ENCODE results near the gene DAZAP2. TPM values are rescaled to one million over a fixed set of nuclear protein-coding genes. Genes with fewer than 3 reads are reported as not detected.
"Not testable (repeated sequence)": the region's sequence is repeated elsewhere in the genome, so short reads cannot be mapped to it uniquely, and the experiment has no call there.

Gene DAZAP2
- total RNA-seq, 1 donor from 2014 or later = 77.9 TPM

GRCh38 chr12:51264297-51264696 is 25.7 kb downstream of the DAZAP2 start:
- DNase-seq (ENCODE audit: low spot score) = peak; percentile 11
- no peaks in the 10 kb centered on the region for H3K9me3 Mint-ChIP-seq (ENCODE audit: low read depth)
- TF ChIP-seq, protein P1, sequence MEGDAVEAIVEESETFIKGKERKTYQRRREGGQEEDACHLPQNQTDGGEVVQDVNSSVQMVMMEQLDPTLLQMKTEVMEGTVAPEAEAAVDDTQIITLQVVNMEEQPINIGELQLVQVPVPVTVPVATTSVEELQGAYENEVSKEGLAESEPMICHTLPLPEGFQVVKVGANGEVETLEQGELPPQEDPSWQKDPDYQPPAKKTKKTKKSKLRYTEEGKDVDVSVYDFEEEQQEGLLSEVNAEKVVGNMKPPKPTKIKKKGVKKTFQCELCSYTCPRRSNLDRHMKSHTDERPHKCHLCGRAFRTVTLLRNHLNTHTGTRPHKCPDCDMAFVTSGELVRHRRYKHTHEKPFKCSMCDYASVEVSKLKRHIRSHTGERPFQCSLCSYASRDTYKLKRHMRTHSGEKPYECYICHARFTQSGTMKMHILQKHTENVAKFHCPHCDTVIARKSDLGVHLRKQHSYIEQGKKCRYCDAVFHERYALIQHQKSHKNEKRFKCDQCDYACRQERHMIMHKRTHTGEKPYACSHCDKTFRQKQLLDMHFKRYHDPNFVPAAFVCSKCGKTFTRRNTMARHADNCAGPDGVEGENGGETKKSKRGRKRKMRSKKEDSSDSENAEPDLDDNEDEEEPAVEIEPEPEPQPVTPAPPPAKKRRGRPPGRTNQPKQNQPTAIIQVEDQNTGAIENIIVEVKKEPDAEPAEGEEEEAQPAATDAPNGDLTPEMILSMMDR (IDR thresholded peaks at IDR 0.05) = no peak
- H3K4me1 Mint-ChIP-seq (ENCODE audit: low read depth) = peaks cover 3% of the 10 kb centered on the region
- no peak overlapping the region for H3K4me3 Mint-ChIP-seq (ENCODE audit: unreplicated experiment)
- H3K27ac Mint-ChIP-seq (ENCODE audit: unreplicated experiment) = no peak overlapping the region
- H3K27me3 Mint-ChIP-seq (ENCODE audit: low read depth) = no peaks in the 10 kb centered on the region
- H3K36me3 Mint-ChIP-seq (ENCODE audit: low read depth) = no peaks in the 10 kb centered on the region

GRCh38 chr12:51265024-51265423 is 26.4 kb downstream of the DAZAP2 start:
- Mint-ChIP-seq H3K4me3 (ENCODE audit: unreplicated experiment) (no peak overlapping the region), H3K9me3 (ENCODE audit: low read depth) (no peaks in the 10 kb centered on the region), H3K27ac (ENCODE audit: unreplicated experiment) (no peak overlapping the region), H3K4me1 (ENCODE audit: low read depth) (peaks cover 6% of the 10 kb centered on the region), H3K27me3 (ENCODE audit: low read depth) (no peaks in the 10 kb centered on the region), H3K36me3 (ENCODE audit: low read depth) (no peaks in the 10 kb centered on the region)
- DNase-seq (ENCODE audit: low spot score) = no peak
- TF ChIP-seq, protein P1 (IDR thresholded peaks at IDR 0.05) = no peak

DNA sequence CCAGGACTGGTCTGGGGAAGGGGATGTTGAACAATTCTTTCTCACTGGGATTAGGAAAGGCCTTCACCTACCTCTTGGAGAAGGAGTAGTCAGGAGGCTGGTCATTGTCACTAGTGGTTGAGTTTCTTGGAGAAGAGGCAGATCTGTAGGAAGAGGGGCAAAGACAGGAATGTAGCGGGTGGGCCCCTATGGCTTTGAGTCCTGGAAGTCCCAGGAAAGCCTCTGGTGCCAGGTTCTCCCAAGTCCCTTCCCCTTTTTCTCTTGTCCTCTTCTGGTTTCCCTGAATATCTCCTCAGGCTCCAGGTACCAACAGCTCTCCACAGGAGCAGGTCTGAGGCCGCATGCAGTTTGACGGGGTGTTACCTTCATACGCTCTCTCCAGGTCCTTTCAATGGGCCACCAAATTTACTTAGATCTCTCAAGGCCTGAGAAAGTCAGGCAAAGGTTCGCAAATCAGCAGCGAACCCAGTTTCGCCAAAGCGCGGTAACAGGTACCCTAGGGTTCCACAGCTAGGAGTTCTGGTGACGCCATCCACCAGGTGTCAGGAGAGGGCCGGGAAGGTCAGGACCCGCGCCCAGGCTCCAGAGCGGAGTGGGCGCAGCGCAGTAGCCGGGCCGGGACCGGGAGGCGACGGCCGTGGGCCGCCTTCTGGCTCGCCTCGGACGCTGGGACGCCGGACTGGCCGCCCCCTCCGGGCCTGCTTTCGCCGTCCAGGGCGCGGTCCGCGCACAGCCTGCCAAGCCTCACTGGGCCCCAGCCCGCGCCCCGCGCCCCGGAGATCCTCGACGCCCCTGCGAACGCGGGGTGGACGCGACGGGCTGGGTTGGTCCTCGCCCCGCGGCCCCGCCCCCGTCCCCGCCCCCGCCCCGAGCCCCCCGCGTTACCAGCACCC is 30.8 kb downstream of the DAZAP2 start:
- DNase-seq (ENCODE audit: low spot score) = peak; percentile 53
- Mint-ChIP-seq H3K27me3 (ENCODE audit: low read depth) (no peaks in the 10 kb centered on the region), H3K36me3 (ENCODE audit: low read depth) (no peaks in the 10 kb centered on the region), H3K4me3 (ENCODE audit: unreplicated experiment) (peak overlapping the region; percentile 65), H3K27ac (ENCODE audit: unreplicated experiment) (no peak overlapping the region), H3K9me3 (ENCODE audit: low read depth) (no peaks in the 10 kb centered on the region), H3K4me1 (ENCODE audit: low read depth) (peaks cover 16% of the 10 kb centered on the region)
- TF ChIP-seq, protein P1 (IDR thresholded peaks at IDR 0.05) = peak; percentile 63

GRCh38 chr12:51270067-51270950 is 31.7 kb downstream of the DAZAP2 start, which contains the start of gene SMAGP:
Gene SMAGP, minus strand, starts transcription at chr12:51270415. Its CDS starts 1,137 bp downstream, at chr12:51269278.
- H3K27ac Mint-ChIP-seq (ENCODE audit: unreplicated experiment) = peak within 1 kb of the TSS; percentile 83
- H3K4me1 Mint-ChIP-seq (ENCODE audit: low read depth) = peaks cover 16% of the 10 kb centered on the region
- H3K36me3 Mint-ChIP-seq (ENCODE audit: low read depth) = no peaks in the 10 kb centered on the region
- no peaks in the 10 kb centered on the region for H3K27me3 Mint-ChIP-seq (ENCODE audit: low read depth)
- H3K4me3 Mint-ChIP-seq (ENCODE audit: unreplicated experiment) = peak within 1 kb of the TSS; percentile 91
- no peaks in the 10 kb centered on the region for H3K9me3 Mint-ChIP-seq (ENCODE audit: low read depth)
- DNase-seq (ENCODE audit: low spot score) = peak; percentile 87
- TF ChIP-seq, protein P1 (IDR thresholded peaks at IDR 0.05) = peak; percentile 20

DNA sequence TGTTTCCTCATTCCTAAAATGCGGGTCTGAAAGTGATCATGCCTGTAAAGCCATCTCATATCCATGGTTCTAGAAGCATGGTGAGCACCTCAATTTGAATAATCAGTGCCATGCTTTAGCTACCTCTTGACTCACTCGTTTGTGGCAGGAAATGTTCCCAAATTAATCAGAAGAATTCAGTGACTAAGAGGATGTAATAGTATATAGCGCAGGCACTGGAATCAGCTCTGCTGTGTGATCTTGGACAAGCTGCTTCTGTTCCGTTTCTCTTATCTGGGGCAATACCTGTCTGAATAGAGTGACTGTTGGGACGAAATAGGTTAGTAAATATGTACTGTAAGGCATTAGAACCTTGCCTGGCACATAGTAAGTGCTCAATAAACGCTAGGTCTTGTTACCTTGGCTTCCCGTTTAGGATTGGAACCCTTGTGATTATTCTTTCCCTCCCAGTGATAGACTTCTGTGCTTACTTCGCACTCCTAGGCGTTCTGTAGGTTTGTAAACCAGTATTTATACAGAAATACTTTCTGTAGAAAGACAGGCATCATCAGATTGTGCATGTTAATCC is 32.4 kb downstream of the DAZAP2 start:
- no peaks in the 10 kb centered on the region for H3K36me3 Mint-ChIP-seq (ENCODE audit: low read depth)
- H3K4me1 Mint-ChIP-seq (ENCODE audit: low read depth) = peaks cover 16% of the 10 kb centered on the region
- H3K27ac Mint-ChIP-seq (ENCODE audit: unreplicated experiment) = peak overlapping the region; percentile 83
- H3K27me3 Mint-ChIP-seq (ENCODE audit: low read depth) = no peaks in the 10 kb centered on the region
- no peaks in the 10 kb centered on the region for H3K9me3 Mint-ChIP-seq (ENCODE audit: low read depth)
- H3K4me3 Mint-ChIP-seq (ENCODE audit: unreplicated experiment) = peak overlapping the region; percentile 91
- TF ChIP-seq, protein P1 (IDR thresholded peaks at IDR 0.05) = no peak
- no peak for DNase-seq (ENCODE audit: low spot score)

DNA sequence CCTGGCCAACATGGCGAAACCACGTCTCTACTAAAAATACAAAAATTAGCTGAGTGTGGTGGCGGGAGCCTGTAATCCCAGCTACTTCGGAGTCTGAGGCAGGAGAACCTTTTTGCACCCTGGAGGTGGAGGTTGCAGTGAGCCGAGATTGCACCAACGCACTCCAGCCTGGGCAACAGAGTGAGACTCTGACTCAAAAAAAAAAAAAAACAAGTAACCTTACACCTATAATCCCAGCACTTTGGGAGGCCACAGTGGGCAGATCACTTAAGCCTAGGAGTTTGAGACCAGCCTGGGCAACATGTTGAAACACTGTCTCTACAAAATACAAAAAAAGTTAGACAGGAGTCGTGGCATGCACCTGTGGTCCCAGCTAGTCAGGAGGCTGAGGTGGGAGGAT is 34.2 kb downstream of the DAZAP2 start:
- not testable (repeated sequence) for H3K27ac Mint-ChIP-seq (ENCODE audit: unreplicated experiment); H3K9me3 Mint-ChIP-seq (ENCODE audit: low read depth); H3K4me3 Mint-ChIP-seq (ENCODE audit: unreplicated experiment); DNase-seq (ENCODE audit: low spot score); H3K27me3 Mint-ChIP-seq (ENCODE audit: low read depth); H3K36me3 Mint-ChIP-seq (ENCODE audit: low read depth)
- H3K4me1 Mint-ChIP-seq (ENCODE audit: low read depth) = peaks cover 16% of the 10 kb centered on the region

Data from chondrocyte (in vitro differentiated cells).